ENCODE data around the gene TTLL6.

Gene TTLL6

GRCh38 chr17:48720266-48721008, 96.6 kb downstream of the TTLL6 start:
- no peaks in the 10 kb centered on the region for H4K20me1 ChIP-seq (ENCODE audit: control insufficient read depth, insufficient read depth, low read depth, low read length)
- no peak overlapping the region for H3K4me3 ChIP-seq (ENCODE audit: low read length)
- no peak overlapping the region for H3K4me2 ChIP-seq (ENCODE audit: low read length)
- no peak overlapping the region for H3K27ac ChIP-seq (ENCODE audit: low read depth, low read length)
- H3K9me2 ChIP-seq (replicated peaks; ENCODE audit: control insufficient read depth, low read length), result no peaks in the 10 kb centered on the region
- H3F3A ChIP-seq (ENCODE audit: control insufficient read depth, insufficient read depth), result no peaks in the 10 kb centered on the region
- TF ChIP-seq EZH2phosphoT487 (IDR thresholded peaks at IDR 0.05; ENCODE audit: borderline replicate concordance, low read length), result no peak
- TF ChIP-seq, protein P1, sequence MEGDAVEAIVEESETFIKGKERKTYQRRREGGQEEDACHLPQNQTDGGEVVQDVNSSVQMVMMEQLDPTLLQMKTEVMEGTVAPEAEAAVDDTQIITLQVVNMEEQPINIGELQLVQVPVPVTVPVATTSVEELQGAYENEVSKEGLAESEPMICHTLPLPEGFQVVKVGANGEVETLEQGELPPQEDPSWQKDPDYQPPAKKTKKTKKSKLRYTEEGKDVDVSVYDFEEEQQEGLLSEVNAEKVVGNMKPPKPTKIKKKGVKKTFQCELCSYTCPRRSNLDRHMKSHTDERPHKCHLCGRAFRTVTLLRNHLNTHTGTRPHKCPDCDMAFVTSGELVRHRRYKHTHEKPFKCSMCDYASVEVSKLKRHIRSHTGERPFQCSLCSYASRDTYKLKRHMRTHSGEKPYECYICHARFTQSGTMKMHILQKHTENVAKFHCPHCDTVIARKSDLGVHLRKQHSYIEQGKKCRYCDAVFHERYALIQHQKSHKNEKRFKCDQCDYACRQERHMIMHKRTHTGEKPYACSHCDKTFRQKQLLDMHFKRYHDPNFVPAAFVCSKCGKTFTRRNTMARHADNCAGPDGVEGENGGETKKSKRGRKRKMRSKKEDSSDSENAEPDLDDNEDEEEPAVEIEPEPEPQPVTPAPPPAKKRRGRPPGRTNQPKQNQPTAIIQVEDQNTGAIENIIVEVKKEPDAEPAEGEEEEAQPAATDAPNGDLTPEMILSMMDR (IDR thresholded peaks at IDR 0.05; ENCODE audit: low read depth, low read length, poor library complexity, severe bottlenecking), result no peak
- no peaks in the 10 kb centered on the region for H3K36me3 ChIP-seq (ENCODE audit: control insufficient read depth, low read length)
- peaks cover 17% of the 10 kb centered on the region for H3K4me1 ChIP-seq (ENCODE audit: control insufficient read depth, low read length)
- H3K79me2 ChIP-seq (ENCODE audit: control insufficient read depth, low read length), result no peaks in the 10 kb centered on the region
- no peaks in the 10 kb centered on the region for H3K9me3 ChIP-seq (ENCODE audit: control insufficient read depth, insufficient read depth, low read length)
- peaks cover 35% of the 10 kb centered on the region for H3K27me3 ChIP-seq (ENCODE audit: control insufficient read depth, low read length)

GRCh38 chr17:48719642-48720265, 97.3 kb downstream of the TTLL6 start:
- no peak overlapping the region for H3K4me2 ChIP-seq (ENCODE audit: low read length)
- H3F3A ChIP-seq (ENCODE audit: control insufficient read depth, insufficient read depth), result no peaks in the 10 kb centered on the region
- H3K27ac ChIP-seq (ENCODE audit: low read depth, low read length), result no peak overlapping the region
- TF ChIP-seq EZH2phosphoT487 (IDR thresholded peaks at IDR 0.05; ENCODE audit: borderline replicate concordance, low read length), result no peak
- TF ChIP-seq, protein P1 (IDR thresholded peaks at IDR 0.05; ENCODE audit: low read depth, low read length, poor library complexity, severe bottlenecking), result no peak
- H3K27me3 ChIP-seq (ENCODE audit: control insufficient read depth, low read length), result peaks cover 29% of the 10 kb centered on the region
- peaks cover 17% of the 10 kb centered on the region for H3K4me1 ChIP-seq (ENCODE audit: control insufficient read depth, low read length)
- no peaks in the 10 kb centered on the region for H3K36me3 ChIP-seq (ENCODE audit: control insufficient read depth, low read length)
- no peaks in the 10 kb centered on the region for H4K20me1 ChIP-seq (ENCODE audit: control insufficient read depth, insufficient read depth, low read depth, low read length)
- H3K4me3 ChIP-seq (ENCODE audit: low read length), result no peak overlapping the region
- H3K9me2 ChIP-seq (replicated peaks; ENCODE audit: control insufficient read depth, low read length), result no peaks in the 10 kb centered on the region
- no peaks in the 10 kb centered on the region for H3K9me3 ChIP-seq (ENCODE audit: control insufficient read depth, insufficient read depth, low read length)
- H3K79me2 ChIP-seq (ENCODE audit: control insufficient read depth, low read length), result no peaks in the 10 kb centered on the region

DNA sequence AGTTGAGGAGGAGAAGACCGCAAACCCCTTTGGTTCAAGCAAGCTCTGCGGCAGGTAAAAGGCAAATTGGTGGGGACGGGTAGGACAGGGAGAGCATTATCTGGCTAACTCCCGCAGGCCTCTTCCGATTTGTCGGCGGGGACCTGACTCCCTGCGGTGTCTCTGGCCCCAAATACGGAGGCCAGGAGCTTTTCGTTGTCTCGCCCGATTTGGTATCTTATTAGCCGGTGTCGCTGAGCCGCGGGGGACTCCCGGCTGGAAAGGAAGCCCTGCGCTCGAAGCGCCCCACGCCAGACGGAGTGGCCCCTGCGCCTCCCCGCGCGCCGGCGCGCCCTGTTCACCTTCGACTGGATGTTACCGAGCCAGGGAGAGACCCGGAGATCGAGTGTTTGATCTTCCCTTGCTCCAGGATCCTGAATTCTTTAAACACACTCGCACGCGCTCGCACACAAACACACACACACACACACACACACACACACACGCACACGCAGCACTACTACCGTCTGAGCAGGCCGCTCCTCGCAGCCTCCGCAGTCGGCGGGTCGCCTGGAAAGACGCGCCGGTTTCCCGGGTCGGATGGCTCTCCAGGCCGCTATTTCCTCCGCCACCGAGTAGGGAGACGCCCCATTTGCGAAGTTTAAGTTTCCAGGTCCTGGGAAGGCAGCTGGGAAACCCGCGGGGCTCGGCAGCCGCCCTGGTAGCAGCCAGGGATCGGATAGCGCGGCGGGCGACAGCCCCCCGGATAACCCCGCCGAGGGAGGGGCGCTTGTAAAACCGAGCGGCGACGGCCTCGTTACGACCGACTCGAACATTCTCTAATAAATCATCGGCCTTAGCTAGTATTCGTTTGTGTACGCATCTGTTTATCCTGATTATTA, 98.0 kb downstream of the TTLL6 start:
- Histone ChIP-seq H3K79me2 (ENCODE audit: control insufficient read depth, low read length) (no peaks in the 10 kb centered on the region), H3K9me3 (ENCODE audit: control insufficient read depth, insufficient read depth, low read length) (no peaks in the 10 kb centered on the region), H3K36me3 (ENCODE audit: control insufficient read depth, low read length) (no peaks in the 10 kb centered on the region), H3F3A (ENCODE audit: control insufficient read depth, insufficient read depth) (no peaks in the 10 kb centered on the region), H3K27me3 (ENCODE audit: control insufficient read depth, low read length) (peaks cover 21% of the 10 kb centered on the region), H3K4me2 (ENCODE audit: low read length) (no peak overlapping the region), H3K9me2 (replicated peaks; ENCODE audit: control insufficient read depth, low read length) (no peaks in the 10 kb centered on the region), H3K27ac (ENCODE audit: low read depth, low read length) (no peak overlapping the region), H3K4me3 (ENCODE audit: low read length) (no peak overlapping the region), H3K4me1 (ENCODE audit: control insufficient read depth, low read length) (peaks cover 14% of the 10 kb centered on the region), H4K20me1 (ENCODE audit: control insufficient read depth, insufficient read depth, low read depth, low read length) (no peaks in the 10 kb centered on the region)
- no peak for TF ChIP-seq EZH2phosphoT487 (IDR thresholded peaks at IDR 0.05; ENCODE audit: borderline replicate concordance, low read length)
- TF ChIP-seq, protein P1 (IDR thresholded peaks at IDR 0.05; ENCODE audit: low read depth, low read length, poor library complexity, severe bottlenecking), result no peak

Data from DOHH2 (cell line).